Activated naive CD8-positive, alpha-beta T cell treated with anti-CD3 and anti-CD28 coated beads, Interleukin-2, amount 10 ng/mL, durations not matched to agents 7 days and 5 days (primary cell): ENCODE data around the gene ZNF74. TPM values are rescaled to one million over a fixed set of nuclear protein-coding genes. Genes with fewer than 3 reads are reported as not detected.
"Not testable (repeated sequence)": the region's sequence is repeated elsewhere in the genome, so short reads cannot be mapped to it uniquely, and the experiment has no call there.

Experiments
- ATAC-seq: fragments of 150-1000 bp; cut with Tn5 transposase; one replicate; pipeline ENCODE4 v1.10.0; 2021; ENCODE audit warnings: low read depth, moderate library complexity
- POLR2A ChIA-PET: fragments of 350-600 bp; sonication (Branson Sonifier 250); formaldehyde crosslinking; loops from one replicate; lab custom pipeline; 2021; ENCODE audit warnings: antibody characterized with exemption; lab: Charles Lee
- DNase-seq: peaks from one replicate; pipeline ENCODE4 v3.0.0; 2021
- H3K27ac Mint-ChIP-seq: one replicate; pipeline ENCODE4 v1.8.0; 2022; ENCODE audit warnings: mild to moderate bottlenecking, mixed read lengths
- H3K27me3 Mint-ChIP-seq: one replicate; pipeline ENCODE4 v1.8.0; 2022; ENCODE audit warnings: mild to moderate bottlenecking, moderate library complexity, mixed read lengths
- H3K36me3 Mint-ChIP-seq: one replicate; pipeline ENCODE4 v1.8.0; 2021; ENCODE audit warnings: mild to moderate bottlenecking, mixed read lengths
- H3K4me1 Mint-ChIP-seq: one replicate; pipeline ENCODE4 v1.8.0; 2021; ENCODE audit warnings: mixed read lengths
- H3K4me3 Mint-ChIP-seq: one replicate; pipeline ENCODE4 v1.8.0; 2022; ENCODE audit warnings: mild to moderate bottlenecking, moderate library complexity, mixed read lengths
- H3K9me3 Mint-ChIP-seq: one replicate; pipeline ENCODE4 v1.8.0; 2021; ENCODE audit warnings: mixed read lengths
- total RNA-seq, 2 experiments: library from RNA; stranded (reverse); gene quantifications; one replicate each; pipeline ENCODE4 v1.2.3, GENCODE V29; 2021

The ZNF74 gene
- total RNA-seq, 2 experiments from 2014 or later: 10.7 to 13.3 TPM

DNA sequence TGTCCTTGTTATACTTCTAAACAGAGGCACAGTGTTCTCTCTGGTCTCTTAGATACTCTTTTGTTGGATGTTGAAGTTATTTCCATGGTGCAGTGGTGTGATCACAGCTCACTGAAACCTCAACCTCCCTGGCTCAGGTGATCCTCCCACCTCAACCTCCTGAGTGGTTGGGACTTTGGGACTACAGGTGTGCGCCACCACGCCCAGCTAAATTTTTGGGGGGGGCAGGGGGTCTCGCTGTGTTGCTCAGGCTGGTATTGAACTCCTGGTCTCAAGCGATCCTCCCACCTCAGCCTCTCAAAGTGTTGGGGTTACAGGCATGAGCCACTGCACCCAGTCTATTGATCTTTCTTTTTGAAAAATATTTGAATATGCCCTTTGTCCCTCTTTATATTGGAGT lies 14.9 kb downstream of the ZNF74 start:
- no peak for DNase-seq
- Mint-ChIP-seq H3K4me1 (peaks cover under 1% of the 10 kb centered on the region), H3K27me3 (peaks cover 8% of the 10 kb centered on the region), H3K4me3 (no peak overlapping the region), H3K9me3 (no peaks in the 10 kb centered on the region), H3K27ac (no peak overlapping the region), H3K36me3 (peaks cover 3% of the 10 kb centered on the region)
- POLR2A ChIA-PET: interaction anchor here (1.0 kb wide), 1 partner anchor 90 kb away, joined by 4 read pairs; the partner anchor contains the start of gene DGCR6L
- no peak for ATAC-seq

DNA sequence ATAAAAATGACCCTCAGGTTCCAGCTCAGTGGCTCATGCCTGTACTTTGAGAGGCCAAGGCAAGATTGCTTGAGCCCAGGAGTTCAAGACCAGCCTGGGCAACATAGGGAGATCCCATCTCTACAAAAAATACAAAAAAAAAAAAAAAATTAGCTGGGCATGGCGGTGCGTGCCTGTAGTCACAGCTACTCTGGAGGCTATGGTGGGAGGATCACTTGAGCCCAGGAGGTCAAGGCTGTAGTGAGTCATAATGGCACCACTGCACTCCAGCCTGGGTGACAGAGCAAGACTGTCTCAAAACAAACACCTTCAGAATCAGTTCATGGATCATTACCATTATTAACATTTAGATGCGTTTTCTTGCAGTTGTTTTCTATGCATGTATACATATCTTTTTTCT lies 15.4 kb downstream of the ZNF74 start:
- not testable (repeated sequence) for H3K27me3 Mint-ChIP-seq, H3K4me3 Mint-ChIP-seq, H3K36me3 Mint-ChIP-seq, H3K4me1 Mint-ChIP-seq, ATAC-seq, DNase-seq, H3K9me3 Mint-ChIP-seq, H3K27ac Mint-ChIP-seq
- POLR2A ChIA-PET: interaction anchor here (1.0 kb wide), 1 partner anchor 90 kb away, joined by 4 read pairs; the partner anchor contains the start of gene DGCR6L

- POLR2A ChIA-PET: no interaction called here
- H3K36me3 Mint-ChIP-seq: no peaks in the 10 kb centered on the region
- H3K27me3 Mint-ChIP-seq: peaks cover 13% of the 10 kb centered on the region
- DNase-seq: no peak
- no peak overlapping the region for H3K27ac Mint-ChIP-seq
- no peaks in the 10 kb centered on the region for H3K4me1 Mint-ChIP-seq
- no peak for ATAC-seq
- H3K9me3 Mint-ChIP-seq: no peaks in the 10 kb centered on the region
- H3K4me3 Mint-ChIP-seq: no peak overlapping the region
These were observed 18.7 kb downstream of the ZNF74 start for GRCh38 chr22:20412474-20413216.

DNA sequence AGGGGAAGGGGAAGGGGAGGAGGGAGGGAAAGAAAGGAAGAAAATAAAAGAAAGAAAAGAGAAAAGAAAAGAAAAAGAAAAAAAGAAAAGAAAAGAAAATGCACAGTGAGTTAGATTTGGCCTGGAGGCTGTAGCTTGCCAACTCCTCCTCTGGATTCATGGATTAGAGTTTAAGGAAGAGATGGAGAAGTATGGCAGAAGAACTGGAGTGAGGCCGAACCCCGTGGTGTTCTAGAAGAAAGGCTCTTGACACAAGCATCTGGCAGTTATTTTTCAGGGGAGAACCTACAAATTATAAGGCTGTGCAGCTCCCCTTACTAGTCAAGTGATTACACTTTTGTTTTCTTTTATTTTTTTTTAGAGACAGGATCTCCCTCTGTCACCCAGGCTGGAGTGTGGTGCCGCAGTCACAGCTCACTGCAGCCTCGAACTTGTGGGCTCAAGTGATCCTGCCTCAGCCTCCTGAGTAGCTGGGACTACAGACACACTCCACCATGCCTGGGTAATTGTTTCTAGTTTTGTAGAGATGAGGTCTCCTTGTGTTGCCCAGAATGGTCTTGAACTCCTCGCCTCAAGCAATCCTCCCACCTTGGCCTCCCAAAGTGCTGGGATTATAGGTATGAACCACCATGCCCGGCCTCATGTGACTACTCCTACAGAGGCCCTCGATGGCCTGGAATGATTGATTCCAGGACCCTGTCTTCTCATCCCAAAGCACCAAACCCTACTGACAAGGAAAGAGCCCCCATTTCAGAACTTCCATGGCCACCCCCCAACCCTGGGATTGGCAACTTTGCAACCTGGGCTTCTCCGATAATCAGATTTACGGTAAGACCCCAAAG lies 19.5 kb downstream of the ZNF74 start:
- no peaks in the 10 kb centered on the region for H3K4me1 Mint-ChIP-seq
- POLR2A ChIA-PET: no interaction called here
- H3K27ac Mint-ChIP-seq: no peak overlapping the region

DNA sequence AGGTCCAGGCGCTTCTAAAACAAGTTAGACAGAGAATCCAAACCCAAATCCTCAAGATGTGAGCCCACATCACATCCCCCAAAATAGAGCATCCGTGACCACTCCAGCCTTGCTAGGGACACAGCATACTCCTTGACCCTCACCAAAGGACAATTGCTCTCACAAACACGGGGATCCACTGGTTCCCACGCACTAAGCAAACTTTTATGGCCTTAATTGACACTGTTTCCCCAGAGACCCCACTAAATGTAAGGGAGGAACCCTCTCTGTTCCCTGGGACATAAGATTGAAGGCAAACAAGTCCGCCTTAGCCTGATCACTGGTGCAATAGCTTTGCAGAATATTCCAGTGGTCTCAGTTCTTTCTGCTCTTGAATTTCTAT lies 20.1 kb downstream of the ZNF74 start:
- POLR2A ChIA-PET: no interaction called here
- Mint-ChIP-seq H3K4me3 (no peak overlapping the region), H3K27me3 (peaks cover 13% of the 10 kb centered on the region), H3K4me1 (no peaks in the 10 kb centered on the region), H3K27ac (no peak overlapping the region), H3K9me3 (no peaks in the 10 kb centered on the region), H3K36me3 (no peaks in the 10 kb centered on the region)
- DNase-seq: no peak
- ATAC-seq: no peak

More for the DNA sequence above, 19.5 kb downstream of the ZNF74 start:
- Mint-ChIP-seq H3K27me3 (peaks cover 13% of the 10 kb centered on the region), H3K36me3 (no peaks in the 10 kb centered on the region), H3K4me3 (no peak overlapping the region), H3K9me3 (no peaks in the 10 kb centered on the region)
- DNase-seq: no peak
- ATAC-seq: no peak

DNA sequence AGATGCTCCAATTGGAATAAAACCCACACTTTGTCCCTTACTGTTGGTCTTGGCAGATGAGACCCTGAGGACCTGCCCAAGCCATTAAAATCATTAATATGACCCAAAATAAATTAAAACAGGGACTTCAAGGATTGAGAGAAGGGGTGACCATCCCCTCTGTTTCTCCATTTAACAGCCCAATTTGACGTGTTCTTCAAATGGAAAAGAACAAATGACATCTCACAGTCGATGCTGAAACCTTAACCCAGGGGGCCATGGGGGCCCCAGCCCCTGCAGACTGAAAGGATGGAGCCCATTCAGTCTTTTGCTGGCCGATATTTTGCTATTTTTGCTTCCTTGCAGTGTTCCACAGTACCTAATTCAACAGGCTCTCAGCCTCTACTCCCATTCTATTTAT lies 20.5 kb downstream of the ZNF74 start:
- Mint-ChIP-seq H3K27ac (no peak overlapping the region), H3K27me3 (peaks cover 13% of the 10 kb centered on the region), H3K36me3 (no peaks in the 10 kb centered on the region), H3K4me1 (peaks cover 1% of the 10 kb centered on the region), H3K9me3 (no peaks in the 10 kb centered on the region), H3K4me3 (no peak overlapping the region)
- POLR2A ChIA-PET: no interaction called here
- no peak for ATAC-seq
- DNase-seq: no peak

DNA sequence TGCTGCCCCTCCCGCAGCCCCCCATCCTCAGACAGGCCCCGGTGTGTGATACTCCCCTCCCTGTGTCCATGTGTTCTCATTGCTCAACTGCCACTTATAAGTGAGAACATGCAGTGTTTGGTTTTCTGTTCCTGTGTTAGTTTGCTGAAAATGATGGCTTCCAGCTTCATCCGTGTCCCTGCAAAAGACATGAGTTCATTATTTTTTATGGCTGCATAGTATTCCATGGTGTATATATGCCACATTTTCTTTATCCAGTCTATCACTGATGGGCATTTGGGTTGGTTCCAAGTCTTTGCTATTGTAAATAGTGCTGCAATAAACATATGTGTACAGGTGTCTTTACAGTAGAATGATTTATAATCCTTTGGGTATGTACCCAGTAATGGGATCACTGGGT lies 21.3 kb downstream of the ZNF74 start:
- ATAC-seq, DNase-seq, H3K27ac Mint-ChIP-seq, H3K4me3 Mint-ChIP-seq, H3K36me3 Mint-ChIP-seq, H3K9me3 Mint-ChIP-seq, POLR2A ChIA-PET, H3K4me1 Mint-ChIP-seq: not testable (repeated sequence)
- H3K27me3 Mint-ChIP-seq: peaks cover 13% of the 10 kb centered on the region

GRCh38 chr22:20415699-20416098 lies 21.7 kb downstream of the ZNF74 start:
- H3K4me3 Mint-ChIP-seq, H3K36me3 Mint-ChIP-seq, POLR2A ChIA-PET, H3K27ac Mint-ChIP-seq, ATAC-seq, DNase-seq, H3K9me3 Mint-ChIP-seq, H3K4me1 Mint-ChIP-seq: not testable (repeated sequence)
- peaks cover 13% of the 10 kb centered on the region for H3K27me3 Mint-ChIP-seq

GRCh38 chr22:20418211-20418788 lies 24.3 kb downstream of the ZNF74 start:
- POLR2A ChIA-PET: interaction anchor here (0.6 to 1.4 kb wide), 7 partner anchors 10 to 1358 kb away, joined by 3 to 5 read pairs (median 4); partner anchors contain the start of gene KLHL22
- ATAC-seq (peak; percentile 81), DNase-seq (peak; percentile 83)
- Mint-ChIP-seq H3K36me3 (no peaks in the 10 kb centered on the region), H3K27me3 (peaks cover 12% of the 10 kb centered on the region), H3K27ac (no peak overlapping the region), H3K9me3 (no peaks in the 10 kb centered on the region), H3K4me3 (peak overlapping the region; percentile 63), H3K4me1 (peaks cover 1% of the 10 kb centered on the region)

- H3K4me1 Mint-ChIP-seq: peaks cover 3% of the 10 kb centered on the region
- no peaks in the 10 kb centered on the region for H3K9me3 Mint-ChIP-seq
- H3K4me3 Mint-ChIP-seq: no peak overlapping the region
- H3K36me3 Mint-ChIP-seq: no peaks in the 10 kb centered on the region
- no peak for ATAC-seq
- H3K27me3 Mint-ChIP-seq: peaks cover 10% of the 10 kb centered on the region
- POLR2A ChIA-PET: interaction anchor here (1.3 kb wide), 1 partner anchor 9 kb away, joined by 4 read pairs; no protein-coding TSS in a partner anchor
- H3K27ac Mint-ChIP-seq: no peak overlapping the region
- DNase-seq: no peak
These were observed 25.7 kb downstream of the ZNF74 start for GRCh38 chr22:20419664-20419951.

DNA sequence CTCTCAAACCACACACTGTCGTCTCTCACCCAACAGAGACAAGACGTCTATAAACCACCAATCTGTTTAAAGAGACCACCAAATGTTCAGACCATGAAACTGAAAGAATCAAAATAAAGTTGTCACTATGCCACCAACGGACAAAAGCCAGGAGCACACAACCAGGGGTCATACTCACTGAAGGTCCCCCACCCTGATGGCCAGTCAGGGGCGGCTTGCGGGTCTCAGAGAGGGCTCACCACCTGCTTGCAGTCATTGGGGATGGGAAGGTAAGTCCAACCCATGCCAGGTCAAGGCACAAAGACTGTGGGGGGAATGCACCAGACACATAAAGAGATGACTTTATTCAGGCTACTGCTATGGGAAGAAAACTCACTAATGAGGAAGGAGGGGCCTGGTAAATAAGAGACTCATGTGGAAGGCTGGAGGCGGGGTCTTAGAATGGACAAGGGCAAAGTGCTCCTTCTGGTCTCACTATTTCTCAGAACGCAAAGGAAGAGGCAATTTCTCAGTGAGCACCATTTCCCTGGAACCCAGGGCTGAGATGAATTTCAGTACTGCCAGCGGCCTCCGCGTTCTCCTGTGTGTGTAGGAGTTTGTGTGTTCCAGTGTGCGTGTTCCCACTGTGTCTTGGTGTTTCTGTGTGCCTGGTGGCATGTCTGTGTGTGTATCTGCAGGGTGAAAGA lies 26.3 kb downstream of the ZNF74 start:
- POLR2A ChIA-PET: no interaction called here
- Mint-ChIP-seq H3K36me3 (no peaks in the 10 kb centered on the region), H3K9me3 (no peaks in the 10 kb centered on the region), H3K4me1 (peaks cover 3% of the 10 kb centered on the region), H3K27me3 (peaks cover 13% of the 10 kb centered on the region), H3K27ac (no peak overlapping the region), H3K4me3 (no peak overlapping the region)
- no peak for ATAC-seq
- peak; percentile 20 for DNase-seq

DNA sequence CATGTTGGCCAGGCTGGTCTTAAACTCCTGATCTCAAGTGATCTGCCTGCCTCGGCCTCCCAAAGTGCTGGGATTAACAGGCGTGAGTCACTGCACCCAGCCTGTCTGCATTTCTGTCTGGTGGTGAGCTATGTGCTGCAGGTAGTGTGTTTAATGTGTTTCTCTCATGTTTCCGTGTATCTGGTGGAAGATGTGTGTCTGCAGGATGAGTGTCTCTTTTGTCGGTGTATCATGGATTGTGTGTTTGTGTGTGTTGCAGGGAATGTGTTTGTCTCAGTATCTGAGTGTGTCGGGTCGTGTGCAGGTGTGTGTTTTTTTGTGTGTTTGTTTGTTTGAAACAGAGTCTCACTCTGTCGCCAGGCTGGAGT lies 27.5 kb downstream of the ZNF74 start:
- no peaks in the 10 kb centered on the region for H3K36me3 Mint-ChIP-seq
- H3K27ac Mint-ChIP-seq: no peak overlapping the region
- no peaks in the 10 kb centered on the region for H3K9me3 Mint-ChIP-seq
- H3K4me1 Mint-ChIP-seq: peaks cover 3% of the 10 kb centered on the region
- POLR2A ChIA-PET: no interaction called here
- no peak overlapping the region for H3K4me3 Mint-ChIP-seq
- peaks cover 11% of the 10 kb centered on the region for H3K27me3 Mint-ChIP-seq
- ATAC-seq (no peak), DNase-seq (no peak)
